HCT116 (cell line): Measurements from ENCODE around the gene PMS1.

Experiments
- CTCF ChIP-seq, 3 experiments: fragments of 200-600 bp in 1 of 3; sonication (generic) in 1 of 3; IDR thresholded peaks in 2 of 3; conservative IDR thresholded peaks in 1 of 3; 2 replicates each; pipeline ENCODE4 v1.5.1; 2012 to 2017; ENCODE audit warnings: low read depth in 2 of 3, low read length in 2 of 3, antibody characterized with exemption in 1 of 3, borderline replicate concordance in 1 of 3, control low read depth in 1 of 3, mild to moderate bottlenecking in 1 of 3, mixed read lengths in 1 of 3, mixed run types in 1 of 3, moderate library complexity in 1 of 3; ENCODE audit not compliant: insufficient read depth in 1 of 3
- EZH2 ChIP-seq: fragments of 200-600 bp; sonication (generic); IDR thresholded peaks from 2 replicates; pipeline ENCODE4 v1.6.1; 2017; ENCODE audit warnings: antibody characterized with exemption, mixed run types
- FOSL1 ChIP-seq: IDR thresholded peaks from 2 replicates; pipeline ENCODE4 v1.6.1; 2012; ENCODE audit warnings: low read depth
- RAD21 ChIP-seq: IDR thresholded peaks from 2 replicates; pipeline ENCODE4 v1.6.1; 2012; ENCODE audit warnings: low read depth, mild to moderate bottlenecking
- SP1 ChIP-seq: IDR thresholded peaks from 2 replicates; pipeline ENCODE4 v1.6.1; 2012; ENCODE audit warnings: low read depth
- SRF ChIP-seq: IDR thresholded peaks from 2 replicates; pipeline ENCODE4 v1.6.1; 2012; ENCODE audit warnings: low read depth
- ZNF274 ChIP-seq: fragments of 200-500 bp; sonication (Bioruptor generic); IDR thresholded peaks from 2 replicates; pipeline ENCODE4 v1.6.1; 2014; ENCODE audit warnings: mild to moderate bottlenecking, low read depth, low read length, inconsistent platforms
- TF ChIP-seq, protein P1 (sequence below): IDR thresholded peaks from 2 replicates; pipeline ENCODE4 v1.6.1; 2012
- TF ChIP-seq, protein P2 (sequence below): IDR thresholded peaks from 2 replicates; pipeline ENCODE4 v1.6.1; 2012
- TF ChIP-seq, protein P3 (sequence below): IDR thresholded peaks from 2 replicates; pipeline ENCODE4 v1.6.1; 2011; ENCODE audit warnings: mild to moderate bottlenecking, low read length, moderate library complexity; ENCODE audit not compliant: insufficient replicate concordance; ENCODE audit errors: extremely low read depth

DNA sequence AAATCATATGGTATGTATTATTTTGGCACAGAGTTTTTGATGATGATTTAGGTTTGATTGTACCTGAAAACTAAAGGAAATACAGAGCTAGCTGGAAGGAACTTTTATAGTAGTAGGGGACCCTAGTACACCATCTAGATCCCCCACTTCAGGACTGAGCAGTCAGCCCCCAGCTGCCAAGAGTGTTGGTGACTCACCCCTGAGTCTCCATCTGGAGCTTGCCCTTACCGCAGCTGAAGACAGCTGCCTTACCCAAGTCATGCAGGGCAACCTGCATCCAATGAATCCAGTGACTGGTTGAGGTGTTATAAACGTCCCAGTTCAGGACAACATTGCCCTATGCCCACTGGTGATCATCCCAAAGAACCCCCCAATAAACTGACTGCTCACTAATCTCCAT is 15.3 kb downstream of the PMS1 start:
- TF ChIP-seq, protein P1, sequence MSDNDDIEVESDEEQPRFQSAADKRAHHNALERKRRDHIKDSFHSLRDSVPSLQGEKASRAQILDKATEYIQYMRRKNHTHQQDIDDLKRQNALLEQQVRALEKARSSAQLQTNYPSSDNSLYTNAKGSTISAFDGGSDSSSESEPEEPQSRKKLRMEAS = no peak
- no peak for TF ChIP-seq RAD21
- no peak for TF ChIP-seq CTCF (IDR thresholded peaks at IDR 0.05 in 2 of 3, conservative IDR thresholded peaks at IDR 0.05 in 1 of 3; ENCODE audit: borderline replicate concordance in 1 of 3, insufficient read depth in 1 of 3, low read depth in 2 of 3, low read length in 2 of 3)
- TF ChIP-seq EZH2 = no peak
- TF ChIP-seq, protein P2, sequence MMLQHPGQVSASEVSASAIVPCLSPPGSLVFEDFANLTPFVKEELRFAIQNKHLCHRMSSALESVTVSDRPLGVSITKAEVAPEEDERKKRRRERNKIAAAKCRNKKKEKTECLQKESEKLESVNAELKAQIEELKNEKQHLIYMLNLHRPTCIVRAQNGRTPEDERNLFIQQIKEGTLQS = no peak
- TF ChIP-seq, protein P3, sequence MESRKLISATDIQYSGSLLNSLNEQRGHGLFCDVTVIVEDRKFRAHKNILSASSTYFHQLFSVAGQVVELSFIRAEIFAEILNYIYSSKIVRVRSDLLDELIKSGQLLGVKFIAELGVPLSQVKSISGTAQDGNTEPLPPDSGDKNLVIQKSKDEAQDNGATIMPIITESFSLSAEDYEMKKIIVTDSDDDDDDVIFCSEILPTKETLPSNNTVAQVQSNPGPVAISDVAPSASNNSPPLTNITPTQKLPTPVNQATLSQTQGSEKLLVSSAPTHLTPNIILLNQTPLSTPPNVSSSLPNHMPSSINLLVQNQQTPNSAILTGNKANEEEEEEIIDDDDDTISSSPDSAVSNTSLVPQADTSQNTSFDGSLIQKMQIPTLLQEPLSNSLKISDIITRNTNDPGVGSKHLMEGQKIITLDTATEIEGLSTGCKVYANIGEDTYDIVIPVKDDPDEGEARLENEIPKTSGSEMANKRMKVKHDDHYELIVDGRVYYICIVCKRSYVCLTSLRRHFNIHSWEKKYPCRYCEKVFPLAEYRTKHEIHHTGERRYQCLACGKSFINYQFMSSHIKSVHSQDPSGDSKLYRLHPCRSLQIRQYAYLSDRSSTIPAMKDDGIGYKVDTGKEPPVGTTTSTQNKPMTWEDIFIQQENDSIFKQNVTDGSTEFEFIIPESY = no peak
- TF ChIP-seq SRF = no peak
- no peak for TF ChIP-seq SP1
- no peak for TF ChIP-seq ZNF274
- TF ChIP-seq FOSL1 = no peak
